HUES64 (cell line): ENCODE data around the gene RELCH.

Experiments
- H3K27ac ChIP-seq: 2 replicates; pipeline ENCODE4 v1.7.0; 2013; ENCODE audit warnings: low read depth, low read length, inconsistent platforms
- H3K27me3 ChIP-seq: 2 replicates; pipeline ENCODE4 v1.6.1; 2013; ENCODE audit warnings: mild to moderate bottlenecking, low read length; ENCODE audit not compliant: insufficient read depth
- H3K36me3 ChIP-seq: 2 replicates; pipeline ENCODE4 v1.6.1; 2013; ENCODE audit warnings: mild to moderate bottlenecking, low read length; ENCODE audit not compliant: insufficient read depth
- H3K4me1 ChIP-seq: 2 replicates; pipeline ENCODE4 v1.6.1; 2013; ENCODE audit warnings: mild to moderate bottlenecking, low read length, moderate library complexity; ENCODE audit not compliant: insufficient read depth
- H3K4me3 ChIP-seq: 2 replicates; pipeline ENCODE4 v1.5.1; 2013; ENCODE audit warnings: mild to moderate bottlenecking, low read length, moderate library complexity
- H3K9ac ChIP-seq: 2 replicates; pipeline ENCODE4 v1.6.1; 2013; ENCODE audit warnings: mild to moderate bottlenecking, low read depth, low read length
- H3K9me3 ChIP-seq: 2 replicates; pipeline ENCODE4 v1.6.1; 2013; ENCODE audit warnings: low read depth, low read length; ENCODE audit not compliant: insufficient read depth
- WGBS: fragments of 150-250, 120-280 bp; methylation state at CpG from one replicate; pipeline ENCODE4 v1.1.7; 2013; ENCODE audit warnings: missing lambda C conversion rate; 5-methylcytosine and 5-hydroxymethylcytosine counted together

RELCH gene

DNA sequence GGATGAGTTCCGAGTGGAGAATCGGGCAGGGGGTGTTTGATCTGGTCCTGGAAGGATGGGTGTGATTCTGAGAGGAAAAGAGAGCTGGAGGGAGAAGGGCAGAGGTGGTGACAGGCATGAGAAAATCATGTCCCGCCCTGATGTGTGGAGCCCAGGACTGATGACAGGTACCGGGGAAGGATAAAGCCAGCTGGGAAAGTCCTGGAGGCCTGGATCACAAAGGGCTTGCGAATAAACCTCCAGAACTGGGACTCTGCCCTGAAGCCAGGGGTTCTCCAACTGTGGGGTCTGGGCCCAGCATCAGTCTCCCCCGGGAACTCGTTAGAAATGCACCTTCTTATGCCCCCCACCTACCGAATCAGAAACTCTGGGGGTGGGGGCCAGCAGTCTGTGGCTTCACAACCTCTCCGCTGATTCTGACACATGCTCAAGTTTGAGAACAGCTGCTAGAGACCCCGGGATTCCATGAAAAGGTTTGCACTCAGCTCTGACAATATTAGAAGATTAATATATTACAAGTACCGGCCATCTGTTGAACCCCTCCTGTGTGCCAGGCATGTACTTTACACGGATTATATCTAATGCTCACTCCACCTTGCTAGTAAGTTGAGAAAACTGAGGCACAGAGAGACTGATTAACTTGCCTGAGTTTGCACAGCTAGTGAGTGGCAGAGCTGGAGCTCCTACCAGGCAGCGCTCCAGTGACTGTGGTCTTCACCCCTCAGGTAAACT, 146.1 kb downstream of the RELCH start:
- Histone ChIP-seq H3K4me3 (no peak overlapping the region), H3K4me1 (peaks cover 14% of the 10 kb centered on the region), H3K9ac (no peak overlapping the region), H3K9me3 (no peaks in the 10 kb centered on the region), H3K27ac (no peak overlapping the region), H3K36me3 (no peaks in the 10 kb centered on the region), H3K27me3 (peaks cover 3% of the 10 kb centered on the region)
- 93% methylated on average over 13 of the region's 13 CpGs for WGBS

GRCh38 chr18:62334120-62334519, 147.1 kb downstream of the RELCH start:
- no peak overlapping the region for H3K27ac ChIP-seq
- no peak overlapping the region for H3K9ac ChIP-seq
- no peaks in the 10 kb centered on the region; the same call in 1 of the 2 replicates for H3K27me3 ChIP-seq
- no peak overlapping the region for H3K4me3 ChIP-seq
- no peaks in the 10 kb centered on the region for H3K9me3 ChIP-seq
- 98% methylated on average over 6 of the region's 8 CpGs for WGBS
- H3K36me3 ChIP-seq = no peaks in the 10 kb centered on the region
- peaks cover 22% of the 10 kb centered on the region for H3K4me1 ChIP-seq

DNA sequence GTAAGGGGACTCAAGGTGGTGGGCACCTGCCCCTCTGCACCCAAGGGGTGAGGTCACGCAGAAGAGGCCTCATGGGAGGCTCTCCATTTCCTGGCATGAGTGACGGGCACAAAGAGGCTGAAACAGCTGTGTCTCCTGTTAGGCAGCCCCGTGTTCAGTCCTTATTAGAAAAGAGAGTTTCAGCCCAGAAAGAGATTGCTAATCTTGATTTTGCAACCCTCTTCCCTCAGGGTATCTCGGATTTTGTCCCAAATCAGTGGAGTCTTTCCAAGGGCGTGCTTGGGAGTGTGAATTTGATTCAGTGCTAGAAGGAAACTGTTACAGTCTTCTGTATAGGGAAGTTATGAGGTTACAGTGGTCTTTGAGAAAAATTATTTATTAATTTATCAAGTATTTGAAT, 148.4 kb downstream of the RELCH start:
- Histone ChIP-seq H3K9me3 (no peaks in the 10 kb centered on the region), H3K36me3 (no peaks in the 10 kb centered on the region), H3K27me3 (no peaks in the 10 kb centered on the region), H3K4me1 (peaks cover 20% of the 10 kb centered on the region), H3K4me3 (no peak overlapping the region), H3K9ac (no peak overlapping the region), H3K27ac (no peak overlapping the region)
- WGBS = 92% methylated on average over 5 of the region's 5 CpGs

DNA sequence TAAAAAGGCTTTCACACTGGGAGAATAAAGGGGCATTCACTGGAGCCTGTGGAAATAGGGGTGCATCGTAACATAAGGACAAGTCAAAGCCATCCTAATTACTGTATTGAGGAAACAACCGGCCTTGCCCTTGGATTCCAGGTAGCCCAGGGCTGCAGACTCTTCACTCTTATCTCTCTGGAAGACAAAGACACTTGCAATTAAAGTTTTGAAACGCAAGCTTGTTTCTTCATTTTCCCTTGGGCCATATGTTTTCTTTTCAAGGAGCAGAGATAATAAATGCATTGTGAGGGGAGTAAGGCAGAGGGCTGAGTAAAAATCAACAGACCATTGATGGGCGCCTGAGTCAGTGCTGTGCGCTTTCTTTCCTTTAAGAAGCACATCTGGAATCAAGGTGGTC, 149.6 kb downstream of the RELCH start:
- Histone ChIP-seq H3K4me3 (no peak overlapping the region), H3K9ac (no peak overlapping the region), H3K9me3 (no peaks in the 10 kb centered on the region), H3K4me1 (peaks cover 20% of the 10 kb centered on the region), H3K36me3 (no peaks in the 10 kb centered on the region), H3K27ac (no peak overlapping the region), H3K27me3 (no peaks in the 10 kb centered on the region)
- 92% methylated on average over 5 of the region's 5 CpGs for WGBS

- WGBS = 88% methylated on average over 7 of the region's 7 CpGs
Measured at GRCh38 chr18:62337336-62337735, 150.3 kb downstream of the RELCH start.

GRCh38 chr18:62338446-62339105, 151.5 kb downstream of the RELCH start:
- Histone ChIP-seq H3K27me3 (no peaks in the 10 kb centered on the region), H3K4me1 (peaks cover 20% of the 10 kb centered on the region), H3K27ac (no peak overlapping the region; the same call in 1 of the 2 replicates), H3K9me3 (no peaks in the 10 kb centered on the region), H3K9ac (0 out of 2 replicates have a peak overlapping the region, but pooled peaks have one; percentile 3), H3K36me3 (no peaks in the 10 kb centered on the region), H3K4me3 (peak overlapping the region; percentile 41)
- 43% methylated on average over 9 of the region's 10 CpGs for WGBS

More at GRCh38 chr18:62337336-62337735, 150.3 kb downstream of the RELCH start:
- H3K36me3 ChIP-seq = no peaks in the 10 kb centered on the region
- H3K4me1 ChIP-seq = peaks cover 20% of the 10 kb centered on the region
- no peak overlapping the region for H3K27ac ChIP-seq
- no peaks in the 10 kb centered on the region for H3K9me3 ChIP-seq
- no peak overlapping the region for H3K4me3 ChIP-seq
- no peak overlapping the region for H3K9ac ChIP-seq
- H3K27me3 ChIP-seq = no peaks in the 10 kb centered on the region

GRCh38 chr18:62339106-62339988, 152.3 kb downstream of the RELCH start:
- Histone ChIP-seq H3K36me3 (no peaks in the 10 kb centered on the region), H3K4me1 (peaks cover 20% of the 10 kb centered on the region), H3K27ac (no peak overlapping the region; the same call in 1 of the 2 replicates), H3K4me3 (peak overlapping the region; percentile 41), H3K9me3 (no peaks in the 10 kb centered on the region), H3K9ac (0 out of 2 replicates have a peak overlapping the region, but pooled peaks have one; percentile 3), H3K27me3 (no peaks in the 10 kb centered on the region)
- 51% methylated on average over 15 of the region's 15 CpGs for WGBS

GRCh38 chr18:62340996-62341395, 153.9 kb downstream of the RELCH start:
- no peaks in the 10 kb centered on the region for H3K9me3 ChIP-seq
- H3K4me3 ChIP-seq = no peak overlapping the region
- no peak overlapping the region for H3K9ac ChIP-seq
- no peaks in the 10 kb centered on the region for H3K36me3 ChIP-seq
- H3K27me3 ChIP-seq = no peaks in the 10 kb centered on the region
- WGBS = 94% methylated on average over 9 of the region's 9 CpGs
- H3K27ac ChIP-seq = no peak overlapping the region
- peaks cover 20% of the 10 kb centered on the region for H3K4me1 ChIP-seq

DNA sequence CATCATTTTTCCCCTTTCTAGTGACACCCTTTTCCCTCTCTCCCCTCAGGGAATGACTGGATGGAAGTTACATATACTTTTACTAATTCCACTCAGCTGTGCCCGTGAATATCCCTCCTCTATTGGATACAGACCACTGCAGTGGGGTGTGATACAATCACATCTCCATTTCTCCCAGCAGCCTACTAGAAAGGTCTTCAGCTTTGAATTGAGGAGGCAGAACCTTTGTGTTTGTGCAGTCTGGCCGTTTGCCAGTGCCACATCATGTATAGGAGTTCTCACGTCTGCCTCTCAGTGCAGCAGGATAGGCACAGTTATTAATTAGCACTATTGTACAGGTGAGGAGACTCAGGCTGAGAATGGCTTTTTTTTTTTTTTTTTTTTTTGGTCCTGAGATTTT, 154.4 kb downstream of the RELCH start:
- H3K27ac ChIP-seq = no peak overlapping the region
- H3K9ac ChIP-seq = no peak overlapping the region
- peaks cover 24% of the 10 kb centered on the region for H3K4me1 ChIP-seq
- no peaks in the 10 kb centered on the region for H3K36me3 ChIP-seq
- H3K9me3 ChIP-seq = no peaks in the 10 kb centered on the region
- H3K4me3 ChIP-seq = no peak overlapping the region
- H3K27me3 ChIP-seq = no peaks in the 10 kb centered on the region
- WGBS = 84% methylated on average over 3 of the region's 3 CpGs

DNA sequence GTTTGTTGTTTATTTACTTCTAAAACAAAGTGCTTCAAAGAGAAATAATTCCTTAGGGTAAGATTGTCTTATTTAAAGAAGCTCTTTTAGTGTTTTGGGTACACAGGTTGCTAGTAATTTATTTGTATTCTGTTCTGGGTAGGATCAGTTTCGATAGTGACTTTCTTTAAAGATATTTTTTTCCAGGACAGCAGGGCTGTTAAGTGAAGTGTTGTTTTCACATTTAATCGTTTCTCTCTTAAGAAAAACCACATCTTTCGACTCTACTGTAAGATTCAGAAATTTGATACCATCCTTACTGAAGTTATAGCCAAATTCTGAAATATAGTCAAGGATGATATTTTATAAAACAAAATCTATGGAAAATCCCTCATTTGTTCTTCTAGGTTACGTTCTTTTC, 155.8 kb downstream of the RELCH start:
- 98% methylated on average over 4 of the region's 4 CpGs for WGBS
- Histone ChIP-seq H3K36me3 (no peaks in the 10 kb centered on the region), H3K4me3 (no peak overlapping the region), H3K9ac (no peak overlapping the region), H3K27me3 (no peaks in the 10 kb centered on the region), H3K9me3 (no peaks in the 10 kb centered on the region), H3K27ac (no peak overlapping the region), H3K4me1 (peaks cover 30% of the 10 kb centered on the region)

- Histone ChIP-seq H3K9me3 (no peaks in the 10 kb centered on the region), H3K9ac (no peak overlapping the region), H3K27me3 (no peaks in the 10 kb centered on the region), H3K4me3 (no peak overlapping the region), H3K27ac (no peak overlapping the region), H3K4me1 (peaks cover 30% of the 10 kb centered on the region), H3K36me3 (no peaks in the 10 kb centered on the region)
- WGBS = 95% methylated on average over 8 of the region's 8 CpGs
Measured at GRCh38 chr18:62343316-62343715, 156.3 kb downstream of the RELCH start.
